CD4-positive, alpha-beta T cell treated with Interleukin-15 for 4 hours (primary cell): ENCODE measurements around the gene EHD3.

Experiments
- DNase-seq: peaks from one replicate; pipeline ENCODE4 v3.0.0-alpha.2; 2020; ENCODE audit warnings: low spot score

Gene EHD3

DNA sequence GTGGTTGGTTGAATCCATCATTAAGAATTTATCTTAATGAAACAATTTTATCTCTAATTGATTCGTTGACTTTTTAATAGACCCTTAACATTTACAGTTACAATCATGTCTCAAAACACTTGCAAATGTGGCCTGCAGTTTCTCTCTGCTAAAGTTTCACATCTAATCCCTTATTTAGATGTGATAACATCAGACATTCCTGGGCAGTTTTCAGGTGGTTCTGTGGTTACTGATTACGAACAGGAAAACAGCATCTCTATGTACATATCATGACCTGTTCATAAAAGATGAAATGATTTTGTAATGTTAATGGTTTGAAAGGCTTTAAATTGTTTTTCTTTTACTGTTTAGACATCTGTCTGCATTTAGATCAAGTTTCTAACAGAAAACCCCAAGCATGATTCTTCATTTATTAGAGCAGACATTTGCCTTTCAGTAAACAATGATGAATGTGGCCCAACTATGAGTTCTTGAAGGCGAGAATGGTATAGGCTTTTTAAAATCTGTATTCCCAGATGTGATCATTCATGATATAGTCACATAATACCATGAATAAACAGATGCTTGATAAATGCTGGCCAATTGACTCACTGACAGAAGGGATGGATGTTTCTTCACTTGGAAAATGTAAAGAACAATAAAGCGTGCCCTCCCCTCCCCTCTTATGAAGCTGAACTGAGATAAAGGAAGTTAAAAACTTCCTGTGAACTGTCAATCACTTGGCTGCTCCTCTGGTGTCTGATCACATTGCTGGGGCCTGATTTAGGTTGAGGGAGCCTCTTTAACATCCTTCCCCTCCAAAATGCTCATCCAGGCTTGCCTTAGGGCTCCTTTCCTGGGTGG, 20.1 kb upstream of the EHD3 start:
- DNase-seq = no peak

GRCh38 chr2:31214444-31214915, 19.5 kb upstream of the EHD3 start:
- no peak for DNase-seq

DNA sequence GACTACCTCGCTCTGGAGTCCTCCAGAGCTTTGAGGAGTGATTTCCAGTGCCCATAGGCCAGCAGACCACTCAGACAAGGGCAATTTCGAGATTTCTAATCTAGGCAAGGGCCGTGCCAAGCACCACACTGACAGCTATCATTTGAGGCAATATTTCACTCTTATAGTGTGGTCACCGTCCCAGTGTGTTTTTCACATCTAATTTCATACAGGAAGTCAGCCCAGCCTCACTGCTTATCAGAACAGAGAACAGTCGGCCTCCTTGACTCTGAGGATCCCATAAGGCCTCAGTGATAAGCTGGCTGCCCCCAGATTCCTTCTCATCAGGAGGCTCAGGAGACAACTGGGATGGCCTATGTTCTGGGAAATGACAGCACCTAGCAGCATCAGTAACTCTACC, 17.2 kb upstream of the EHD3 start:
- DNase-seq = no peak

GRCh38 chr2:31217465-31218200, 16.3 kb upstream of the EHD3 start, which contains the start of gene CAPN14:
TSS of gene CAPN14 (minus strand) at chr2:31217515. CDS start at chr2:31205447, 12,068 bp downstream.
- DNase-seq = no peak

DNA sequence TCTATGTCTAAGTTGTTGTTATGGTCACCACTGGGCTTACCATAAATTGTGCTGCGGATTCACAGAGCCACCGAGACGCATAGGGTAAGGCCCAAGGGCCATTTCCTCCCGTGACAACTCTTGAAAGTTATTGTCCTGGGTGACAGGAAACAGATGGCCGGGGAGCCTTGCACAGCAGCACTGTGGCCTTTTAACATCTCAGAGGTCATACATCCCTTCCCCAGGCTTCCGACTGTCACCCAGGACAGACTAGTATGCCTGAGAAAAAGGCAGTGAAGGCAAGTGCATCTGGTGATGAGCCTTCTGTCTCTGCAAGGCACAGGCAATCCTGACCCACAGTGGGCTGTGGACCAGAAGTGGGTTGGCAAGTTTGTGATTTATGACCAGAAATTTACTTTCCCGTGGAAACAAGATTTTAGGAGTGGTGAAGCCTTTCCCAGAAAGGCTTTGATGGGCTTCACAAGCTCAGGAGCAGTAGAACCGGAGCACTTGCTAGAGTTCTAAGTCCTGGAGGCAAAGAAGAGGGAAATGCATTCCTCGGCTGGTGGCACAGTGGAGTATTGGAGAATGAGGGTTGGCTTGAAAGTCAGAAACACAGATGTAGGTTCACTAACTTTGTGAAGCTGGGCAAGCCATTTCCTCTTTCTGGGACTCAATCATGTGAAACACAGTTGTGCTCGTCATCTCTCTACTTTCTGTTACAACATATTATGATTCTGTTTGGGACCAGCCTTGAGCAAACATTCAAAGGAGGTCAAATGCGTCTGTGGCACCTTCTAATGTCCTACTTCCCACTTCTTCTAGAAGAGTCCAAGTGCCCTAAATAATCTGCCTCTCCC, 14.6 kb upstream of the EHD3 start:
- no peak for DNase-seq

- no peak for DNase-seq
Measured at GRCh38 chr2:31221544-31221943, 12.4 kb upstream of the EHD3 start.

DNA sequence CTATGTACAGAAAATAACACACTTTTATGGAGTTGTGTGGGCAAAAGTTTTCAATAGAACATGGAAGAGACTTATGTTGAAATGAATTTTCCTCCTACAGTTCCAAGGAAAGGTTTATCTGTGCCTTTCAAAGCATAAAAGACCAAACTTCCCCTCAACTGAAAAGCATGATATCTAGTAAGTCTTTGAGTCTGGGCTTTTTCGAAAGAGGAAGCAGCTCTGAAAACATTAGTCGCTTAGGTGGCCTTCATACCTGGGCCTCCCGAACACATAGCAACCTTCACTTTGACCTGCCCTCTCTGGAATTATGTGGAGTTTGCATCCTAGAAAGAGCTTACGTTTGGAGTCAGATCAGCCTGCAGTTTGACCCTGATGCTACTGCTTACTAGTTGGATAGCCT, 11.9 kb upstream of the EHD3 start:
- DNase-seq = no peak

DNA sequence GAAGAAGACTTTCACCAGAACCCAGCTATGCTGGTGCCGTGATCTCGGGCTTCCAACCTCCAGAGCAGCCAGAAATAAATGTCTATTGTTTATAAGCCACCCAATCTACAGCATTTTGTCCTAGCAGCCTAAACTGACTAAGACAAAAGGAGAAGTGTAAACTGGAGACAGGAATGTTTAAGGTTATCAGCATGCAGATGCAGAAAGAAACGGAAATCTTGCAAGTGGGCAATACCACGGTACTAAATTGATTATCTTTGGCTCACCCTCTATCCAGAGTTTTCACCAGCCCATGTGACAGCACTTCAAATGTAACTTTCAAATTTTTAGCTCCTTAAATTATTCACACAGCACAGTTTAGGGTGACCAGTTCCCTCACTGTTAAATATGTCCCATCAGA, 10.9 kb upstream of the EHD3 start:
- DNase-seq = no peak

DNA sequence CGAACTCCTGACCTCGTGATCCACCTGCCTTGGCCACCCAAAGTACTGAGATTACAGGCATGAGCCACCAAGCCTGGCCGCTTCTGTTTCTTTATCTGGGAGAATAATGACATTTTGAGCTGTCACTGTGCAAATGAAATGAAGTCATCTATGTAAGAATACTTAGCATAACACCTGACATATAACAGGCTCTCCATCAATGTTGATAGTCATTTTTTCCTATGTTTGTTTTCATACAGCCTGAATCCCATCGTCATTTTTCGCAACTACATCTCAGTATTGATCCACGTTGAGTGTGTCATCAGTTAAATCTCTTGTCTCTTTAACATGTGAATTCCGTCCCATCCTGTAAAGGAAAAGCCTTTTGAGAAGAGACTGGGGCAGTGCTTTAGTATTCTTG, 10.2 kb upstream of the EHD3 start:
- DNase-seq = no peak

- DNase-seq = no peak
Measured at GRCh38 chr2:31226266-31226665, 7.7 kb upstream of the EHD3 start.

- no peak for DNase-seq
Measured at GRCh38 chr2:31227110-31227509, 6.8 kb upstream of the EHD3 start.

- no peak for DNase-seq
Measured at GRCh38 chr2:31227711-31228125, 6.2 kb upstream of the EHD3 start.

- no peak for DNase-seq
Measured at GRCh38 chr2:31228717-31229116, 5.2 kb upstream of the EHD3 start.

GRCh38 chr2:31230751-31231150, 3.2 kb upstream of the EHD3 start:
- DNase-seq = no peak

GRCh38 chr2:31231571-31232302, 2.2 kb upstream of the EHD3 start:
- no peak for DNase-seq

GRCh38 chr2:31232586-31232985, 1.4 kb upstream of the EHD3 start:
- no peak for DNase-seq

DNA sequence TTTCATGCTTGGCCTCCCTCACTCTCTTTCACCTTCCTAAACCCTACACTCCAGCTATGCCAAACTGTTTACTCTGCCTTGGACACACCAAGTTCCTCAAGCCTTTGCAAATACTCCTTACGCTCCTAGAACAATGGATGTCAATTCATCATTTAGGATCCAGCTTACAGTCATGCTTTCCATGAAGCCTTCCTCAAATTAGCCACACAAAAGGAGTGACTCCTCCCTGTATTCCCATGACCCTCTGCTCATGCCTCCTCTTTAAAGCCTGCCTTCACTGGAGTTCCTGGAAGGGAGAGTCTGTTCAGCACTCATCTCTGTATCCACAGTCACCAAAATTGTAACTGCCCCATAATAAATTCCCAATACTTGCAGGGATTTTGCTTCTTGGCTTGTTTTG, 721 bp upstream of the EHD3 start:
- DNase-seq = no peak

- no peak for DNase-seq
Measured at GRCh38 chr2:31234683-31235503, 941 bp downstream of the EHD3 start.

DNA sequence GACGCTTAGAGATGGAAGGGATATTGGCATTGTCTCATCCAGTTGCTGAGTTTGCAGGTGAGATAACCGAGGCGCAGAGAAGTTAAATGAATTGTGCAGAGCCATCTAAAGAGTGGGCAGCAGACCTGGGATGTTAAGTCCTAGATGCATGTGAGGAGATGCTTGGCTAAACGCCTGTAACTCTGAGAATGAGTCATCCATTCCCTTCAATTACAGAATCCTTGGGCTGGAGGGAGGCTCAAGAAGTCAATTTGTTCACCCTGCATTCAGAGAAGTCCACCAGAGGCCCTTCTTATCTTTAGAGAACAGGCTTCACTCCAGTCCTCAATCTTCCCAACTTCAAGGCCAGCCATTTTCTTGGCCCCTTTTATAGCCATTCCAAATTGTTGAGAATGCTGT, 1.6 kb downstream of the EHD3 start:
- no peak for DNase-seq

- DNase-seq = no peak
Measured at GRCh38 chr2:31236433-31237205, 2.7 kb downstream of the EHD3 start.
